CD4-positive, alpha-beta memory T cell (primary cell): ENCODE results near the gene BRF1. TPM values are rescaled to one million over a fixed set of nuclear protein-coding genes. Genes with fewer than 3 reads are reported as not detected.

Experiments used
- CTCF ChIA-PET: fragments of 350-600 bp; sonication (Branson Sonifier 250); formaldehyde crosslinking; loops from one replicate; lab custom pipeline; 2021; ENCODE audit warnings: inconsistent platforms; ENCODE audit not compliant: partially characterized antibody; lab: Charles Lee
- POLR2A ChIA-PET: fragments of 350-600 bp; sonication (Branson Sonifier 250); formaldehyde crosslinking; loops from one replicate; lab custom pipeline; 2021; ENCODE audit not compliant: partially characterized antibody; lab: Charles Lee
- DNase-seq, 5 donors: peaks; one replicate each; pipeline versions ENCODE4 v3.0.0 to v3.0.0-alpha.2; 2020 to 2022; ENCODE audit warnings: mixed read lengths in 1 of 5
- H3K27ac ChIP-seq: one replicate; pipeline ENCODE4 v1.7.0; 2013; ENCODE audit warnings: low read depth, low read length
- H3K27me3 ChIP-seq: 2 replicates; pipeline ENCODE4 v1.7.0; 2013; ENCODE audit warnings: mild to moderate bottlenecking, low read length, moderate library complexity; ENCODE audit not compliant: insufficient read depth
- H3K36me3 ChIP-seq: 2 replicates; pipeline ENCODE4 v1.7.0; 2013; ENCODE audit warnings: mild to moderate bottlenecking, low read length, moderate library complexity; ENCODE audit not compliant: insufficient read depth
- H3K4me1 ChIP-seq: 2 replicates; pipeline ENCODE4 v1.7.0; 2013; ENCODE audit warnings: mild to moderate bottlenecking, low read length, moderate library complexity; ENCODE audit not compliant: insufficient read depth
- H3K4me3 ChIP-seq, 2 donors: one replicate each; pipeline ENCODE4 v1.7.0; 2013; ENCODE audit warnings: low read length in 2 of 2, mild to moderate bottlenecking in 1 of 2
- H3K9me3 ChIP-seq, 2 donors: one replicate each; pipeline ENCODE4 v1.7.0; 2013; ENCODE audit warnings: low read length in 2 of 2, control low read depth in 1 of 2; ENCODE audit not compliant: control insufficient read depth in 1 of 2
- H3K27ac Mint-ChIP-seq, 7 donors: one replicate each; pipeline ENCODE4 v1.8.0; 2020 to 2021; ENCODE audit warnings: mixed read lengths in 7 of 7, mild to moderate bottlenecking in 6 of 7, inconsistent platforms in 3 of 7, moderate library complexity in 3 of 7
- H3K27me3 Mint-ChIP-seq, 2 donors: one replicate each; pipeline ENCODE4 v1.8.0; 2020 to 2021; ENCODE audit warnings: mixed read lengths in 2 of 2
- H3K36me3 Mint-ChIP-seq, 2 donors: one replicate each; pipeline ENCODE4 v1.8.0; 2020 to 2021; ENCODE audit warnings: mixed read lengths in 2 of 2, inconsistent platforms in 1 of 2, mild to moderate bottlenecking in 1 of 2
- H3K4me1 Mint-ChIP-seq, 4 donors: one replicate each; pipeline ENCODE4 v1.8.0; 2020 to 2021; ENCODE audit warnings: mixed read lengths in 4 of 4, mild to moderate bottlenecking in 1 of 4
- H3K4me3 Mint-ChIP-seq, 8 donors: one replicate each; pipeline ENCODE4 v1.8.0; 2020 to 2021; ENCODE audit warnings: mixed read lengths in 8 of 8, mild to moderate bottlenecking in 7 of 8, moderate library complexity in 6 of 8, inconsistent platforms in 3 of 8
- H3K9me3 Mint-ChIP-seq, 8 donors: one replicate each; pipeline ENCODE4 v1.8.0; 2020 to 2021; ENCODE audit warnings: mixed read lengths in 8 of 8, mild to moderate bottlenecking in 5 of 8, inconsistent platforms in 3 of 8, moderate library complexity in 1 of 8
- intact Hi-C: fragments of 100-400 bp; cut with micrococcal nuclease; formaldehyde crosslinking; loops from one replicate; pipeline ENCODE4 v1.15.1; 2023
- polyA plus RNA-seq, 2 donors: library from polyadenylated mRNA; unstranded; fragments of 300-500 nt; fragmentation: Illumina TruSeq; gene quantifications; one replicate each; pipeline ENCODE4 v1.2.3, GENCODE V29; 2021
- total RNA-seq, 2 experiments: library from RNA; stranded (reverse); gene quantifications; one replicate each; pipeline ENCODE4 v1.2.3, GENCODE V29; 2021

Gene BRF1
- total and polyA plus RNA-seq, 4 experiments from 2014 or later = 3.0 to 56.0 (median 30.0) TPM

DNA sequence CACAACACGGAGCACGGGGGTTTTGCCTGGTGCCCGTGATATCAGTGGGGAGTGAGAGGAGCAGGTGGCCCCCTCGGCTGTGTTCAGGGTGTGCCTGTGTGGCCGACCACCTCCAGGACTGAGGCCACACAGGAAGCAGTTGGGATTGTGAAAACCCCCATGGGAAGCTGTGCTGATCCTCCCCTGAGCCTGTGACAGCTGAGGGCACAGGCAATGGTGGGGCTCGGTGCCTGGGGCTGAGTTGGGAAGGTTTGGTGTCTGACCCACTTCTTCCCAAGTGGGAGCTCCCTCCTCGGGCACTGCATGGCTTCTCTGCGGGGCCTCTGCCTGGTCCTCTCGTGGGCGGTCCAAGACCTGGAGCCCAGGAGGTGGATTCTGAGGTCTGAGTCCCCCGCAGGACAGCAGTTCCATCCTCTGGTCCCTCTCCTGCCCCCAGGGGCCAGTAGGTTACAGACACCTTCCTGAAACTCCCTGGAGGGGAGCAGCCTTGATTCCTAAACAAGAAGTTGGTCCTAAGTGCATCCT is 31.6 kb upstream of the BRF1 start:
- Mint-ChIP-seq H3K4me1 (peaks cover 13 to 43% (median 26%) of the 10 kb centered on the region in 4 donors), H3K36me3 (peaks cover 0 to 3% of the 10 kb centered on the region in 2 donors), H3K4me3 (no peak overlapping the region), H3K27ac (no peak overlapping the region), H3K27me3 (no peaks in the 10 kb centered on the region), H3K9me3 (no peaks in the 10 kb centered on the region)
- H3K27ac ChIP-seq = no peak overlapping the region
- H3K4me3 ChIP-seq = no peak overlapping the region
- intact Hi-C loops = no loop called here
- H3K36me3 ChIP-seq = no peaks in the 10 kb centered on the region
- ChIA-PET CTCF (no interaction called here), POLR2A (no interaction called here)
- no peaks in the 10 kb centered on the region for H3K9me3 ChIP-seq
- DNase-seq = no peak
- H3K4me1 ChIP-seq = peaks cover 21% of the 10 kb centered on the region
- H3K27me3 ChIP-seq = no peaks in the 10 kb centered on the region

DNA sequence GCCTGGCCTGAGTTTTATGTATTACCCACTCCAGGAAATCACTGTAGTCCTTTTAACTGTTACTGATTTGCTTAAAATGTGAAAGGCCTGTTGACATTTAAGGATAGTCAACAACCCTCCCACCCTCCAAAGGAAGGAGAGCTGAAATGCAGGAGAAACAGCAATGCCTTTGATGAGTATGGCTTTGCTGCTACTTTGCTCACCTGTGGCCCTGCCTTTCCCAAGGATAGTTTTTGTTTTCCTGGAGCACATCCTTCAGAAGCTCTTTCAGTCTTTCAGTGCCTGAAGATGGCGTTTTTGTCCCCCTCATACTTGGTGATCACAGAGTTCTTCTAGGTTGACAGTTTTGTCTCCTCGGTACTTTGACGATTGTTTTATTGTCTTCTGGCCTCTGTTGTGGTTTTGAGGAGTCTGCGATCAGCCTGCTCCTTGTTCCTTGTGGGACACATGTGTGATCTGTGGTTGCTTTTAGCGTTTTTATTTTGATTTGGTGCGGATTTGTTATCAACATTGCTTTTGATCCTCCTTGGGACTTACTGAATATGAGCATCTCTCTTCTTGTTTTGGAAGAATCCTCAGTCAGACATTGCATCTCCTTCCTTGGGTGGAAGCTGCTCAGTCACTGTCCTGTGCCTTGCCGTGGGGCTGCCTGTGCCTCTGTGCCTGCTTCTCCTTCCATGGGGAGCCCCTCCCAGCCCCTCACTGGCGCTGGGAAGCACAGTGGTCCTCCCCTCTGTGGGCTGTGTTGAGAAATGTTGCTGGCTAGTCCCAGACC is 31.0 kb upstream of the BRF1 start:
- peaks cover 21% of the 10 kb centered on the region for H3K4me1 ChIP-seq
- Mint-ChIP-seq H3K27me3 (no peaks in the 10 kb centered on the region), H3K4me3 (peak overlapping the region in 6 of 8 donors; percentile 1 to 60 (median 18)), H3K36me3 (peaks cover 0 to 4% of the 10 kb centered on the region in 2 donors), H3K9me3 (no peaks in the 10 kb centered on the region), H3K27ac (peak overlapping the region in 5 of 7 donors; percentile 18 to 87 (median 65)), H3K4me1 (peaks cover 13 to 46% (median 26%) of the 10 kb centered on the region in 4 donors)
- ChIA-PET POLR2A (interaction anchor here (0.7 kb wide), 1 partner anchor 31 kb away, joined by 3 read pairs; the partner anchor contains the start of gene BRF1), CTCF (no interaction called here)
- no peaks in the 10 kb centered on the region for H3K36me3 ChIP-seq
- no peaks in the 10 kb centered on the region for H3K27me3 ChIP-seq
- DNase-seq = peak in 1 of 5 donors; percentile 8
- H3K27ac ChIP-seq = no peak overlapping the region
- no peaks in the 10 kb centered on the region for H3K9me3 ChIP-seq
- intact Hi-C loops = no loop called here
- no peak overlapping the region for H3K4me3 ChIP-seq

DNA sequence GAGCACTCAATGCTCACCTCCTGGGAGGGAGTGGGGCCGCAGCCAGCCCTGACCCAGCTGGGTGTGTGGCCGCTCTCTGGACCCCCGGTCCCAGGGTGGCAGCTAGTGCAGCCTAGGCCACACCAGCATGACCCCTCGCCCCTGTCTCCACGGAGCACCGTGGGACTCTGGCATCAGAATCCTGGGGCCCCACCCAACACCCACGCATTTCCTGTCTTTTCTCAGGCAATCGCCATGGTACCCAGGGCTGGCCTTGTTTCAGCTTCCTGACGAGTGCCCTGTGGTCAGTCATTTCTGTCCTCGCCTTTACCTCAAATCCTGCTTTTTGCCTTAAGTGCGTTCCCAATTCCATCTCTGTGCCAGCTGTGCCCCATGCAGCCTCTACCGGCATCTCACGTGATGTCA is 29.7 kb upstream of the BRF1 start:
- Mint-ChIP-seq H3K9me3 (no peaks in the 10 kb centered on the region), H3K27ac (peak overlapping the region in 4 of 7 donors; percentile 30 to 84 (median 68)), H3K27me3 (no peaks in the 10 kb centered on the region), H3K4me1 (peaks cover 13 to 47% (median 26%) of the 10 kb centered on the region in 4 donors), H3K36me3 (peaks cover 0 to 4% of the 10 kb centered on the region in 2 donors), H3K4me3 (peak overlapping the region in 2 of 8 donors; percentile 54 to 78)
- Histone ChIP-seq H3K9me3 (no peaks in the 10 kb centered on the region), H3K27ac (no peak overlapping the region), H3K4me3 (no peak overlapping the region), H3K4me1 (peaks cover 21% of the 10 kb centered on the region), H3K27me3 (no peaks in the 10 kb centered on the region), H3K36me3 (no peaks in the 10 kb centered on the region)
- intact Hi-C loops = no loop called here
- CTCF ChIA-PET = no interaction called here
- POLR2A ChIA-PET = interaction anchor here (0.7 kb wide), 1 partner anchor 414 kb away, joined by 3 read pairs; no protein-coding TSS in a partner anchor
- DNase-seq = no peak

DNA sequence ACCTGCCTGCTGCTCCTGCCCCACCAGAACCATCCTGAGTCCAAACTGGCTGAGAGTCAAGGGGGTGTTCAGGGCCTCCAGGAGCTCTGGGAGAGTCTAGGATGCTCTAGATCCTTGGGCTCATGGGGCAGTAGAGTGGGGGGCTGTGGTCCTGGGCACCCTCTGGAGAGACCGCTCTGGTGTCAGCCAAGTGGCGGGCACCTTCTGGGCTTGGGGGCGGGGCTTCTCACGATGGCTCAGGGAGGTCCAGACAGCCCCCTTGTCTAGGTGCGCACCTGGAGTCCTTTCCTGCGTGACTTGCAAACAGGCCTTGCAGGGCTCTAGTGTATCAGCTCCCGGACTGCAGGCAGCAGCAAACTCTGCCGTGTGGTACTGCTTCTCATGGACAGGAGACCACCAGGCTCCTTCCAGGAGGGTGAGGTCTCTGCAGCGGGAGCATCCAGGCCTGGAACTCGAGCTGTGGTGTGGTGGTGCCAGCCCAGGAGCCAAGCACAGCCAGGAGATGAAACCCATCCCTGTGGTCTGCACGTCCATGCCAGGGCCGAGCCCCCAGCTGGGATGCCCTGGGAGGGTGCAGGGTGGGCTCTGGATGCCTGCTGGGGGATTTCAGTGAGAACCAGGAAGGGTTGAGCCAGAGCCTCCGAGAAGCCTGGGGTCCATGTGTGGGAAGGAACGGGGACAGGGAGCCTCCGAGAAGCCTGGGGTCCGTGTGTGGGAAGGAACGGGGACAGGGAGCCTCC is 28.8 kb upstream of the BRF1 start:
- H3K9me3 ChIP-seq = no peaks in the 10 kb centered on the region
- DNase-seq = no peak
- Mint-ChIP-seq H3K9me3 (no peaks in the 10 kb centered on the region), H3K27ac (no peak overlapping the region), H3K36me3 (peaks cover 0 to 4% of the 10 kb centered on the region in 2 donors), H3K4me3 (no peak overlapping the region), H3K27me3 (no peaks in the 10 kb centered on the region), H3K4me1 (peaks cover 13 to 47% (median 26%) of the 10 kb centered on the region in 4 donors)
- no peaks in the 10 kb centered on the region for H3K27me3 ChIP-seq
- intact Hi-C loops = no loop called here
- H3K27ac ChIP-seq = no peak overlapping the region
- CTCF ChIA-PET = no interaction called here
- POLR2A ChIA-PET = no interaction called here
- no peak overlapping the region for H3K4me3 ChIP-seq
- H3K36me3 ChIP-seq = no peaks in the 10 kb centered on the region
- peaks cover 21% of the 10 kb centered on the region for H3K4me1 ChIP-seq

DNA sequence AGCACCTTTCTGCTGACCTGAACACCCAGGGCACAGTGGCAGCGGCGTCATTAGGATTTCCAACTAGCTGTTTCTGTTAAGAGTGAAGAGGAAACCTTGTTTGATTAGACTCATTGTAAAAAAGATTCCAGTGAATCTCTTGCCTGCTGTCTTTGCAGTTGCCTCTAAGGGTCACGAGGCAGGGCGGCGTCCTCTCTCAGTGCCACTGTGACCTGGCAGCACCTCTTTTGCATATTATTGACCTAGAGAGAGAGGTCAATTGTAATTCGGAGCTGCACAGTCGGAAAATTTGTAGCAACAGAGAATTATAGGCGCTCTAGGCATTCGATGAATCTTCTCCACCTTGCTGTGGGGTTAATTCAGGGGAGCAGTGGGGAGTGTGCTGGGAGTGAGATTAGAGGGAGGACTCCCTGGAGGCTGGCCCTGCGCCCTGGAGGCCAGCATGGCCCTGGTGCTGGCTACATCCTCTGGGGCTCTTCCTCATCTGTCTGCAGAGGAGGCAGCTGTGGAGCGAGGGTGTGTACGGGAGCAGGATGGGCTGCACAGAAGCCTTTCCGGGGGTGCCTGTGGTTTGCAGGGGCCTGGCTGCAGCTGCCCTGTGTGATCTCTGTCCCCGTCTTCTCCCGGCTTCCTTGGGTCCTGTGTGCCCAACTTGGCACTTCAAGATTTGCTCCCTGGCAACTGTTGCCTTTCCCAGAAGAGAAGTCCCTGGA is 28.0 kb upstream of the BRF1 start:
- DNase-seq = no peak
- H3K36me3 Mint-ChIP-seq = peaks cover 0 to 4% of the 10 kb centered on the region in 2 donors
- POLR2A ChIA-PET = no interaction called here

DNA sequence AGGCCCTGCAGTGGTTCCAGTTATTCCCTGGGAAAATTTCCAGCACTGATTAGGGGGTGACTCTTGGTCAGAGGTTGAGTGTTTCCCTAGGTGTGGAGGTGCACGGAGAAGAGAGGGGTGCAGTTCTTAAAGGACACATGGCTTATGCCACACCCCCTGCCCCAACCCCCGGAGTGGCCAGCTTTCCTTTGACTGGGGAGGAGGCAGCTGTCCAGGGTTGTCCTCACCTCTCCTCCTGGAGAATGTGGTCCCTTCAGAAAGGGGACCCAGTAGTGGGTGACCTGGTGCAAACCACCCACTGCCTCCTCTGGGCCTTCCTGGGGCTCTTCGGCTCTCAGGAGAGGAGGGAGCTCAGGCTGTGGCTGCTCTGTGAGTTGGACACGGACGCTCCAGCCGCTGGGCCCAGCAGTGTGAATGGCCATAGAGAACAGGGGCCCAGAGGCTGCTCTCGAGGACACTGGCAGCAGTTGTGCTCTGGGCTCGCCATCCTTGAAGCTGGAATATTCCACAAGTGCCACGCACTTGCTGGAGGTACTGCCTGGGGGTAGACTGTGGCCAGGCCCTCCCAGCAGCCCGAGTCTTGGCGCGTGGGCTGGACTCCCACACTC is 27.4 kb upstream of the BRF1 start:
- Mint-ChIP-seq H3K27me3 (no peaks in the 10 kb centered on the region), H3K36me3 (peaks cover 0 to 6% of the 10 kb centered on the region in 2 donors), H3K4me1 (peaks cover 17 to 55% (median 30%) of the 10 kb centered on the region in 4 donors), H3K9me3 (no peaks in the 10 kb centered on the region), H3K4me3 (no peak overlapping the region), H3K27ac (no peak overlapping the region)
- CTCF ChIA-PET = no interaction called here
- intact Hi-C loops = no loop called here
- Histone ChIP-seq H3K27me3 (no peaks in the 10 kb centered on the region), H3K4me3 (no peak overlapping the region), H3K36me3 (no peaks in the 10 kb centered on the region), H3K4me1 (peaks cover 21% of the 10 kb centered on the region), H3K27ac (no peak overlapping the region), H3K9me3 (no peaks in the 10 kb centered on the region)
- DNase-seq = no peak
- POLR2A ChIA-PET = no interaction called here

More for the DNA sequence above, 28.0 kb upstream of the BRF1 start:
- no peaks in the 10 kb centered on the region for H3K9me3 Mint-ChIP-seq
- peaks cover 15 to 51% (median 26%) of the 10 kb centered on the region in 4 donors for H3K4me1 Mint-ChIP-seq
- peaks cover 21% of the 10 kb centered on the region for H3K4me1 ChIP-seq
- H3K27ac ChIP-seq = no peak overlapping the region
- intact Hi-C loops = no loop called here
- no peaks in the 10 kb centered on the region for H3K36me3 ChIP-seq
- H3K9me3 ChIP-seq = no peaks in the 10 kb centered on the region
- H3K4me3 ChIP-seq = no peak overlapping the region
- CTCF ChIA-PET = no interaction called here
- H3K4me3 Mint-ChIP-seq = peak overlapping the region in 3 of 8 donors; percentile 3 to 46 (median 4)
- no peaks in the 10 kb centered on the region for H3K27me3 Mint-ChIP-seq
- no peaks in the 10 kb centered on the region for H3K27me3 ChIP-seq
- peak overlapping the region in 4 of 7 donors; percentile 11 to 59 (median 22) for H3K27ac Mint-ChIP-seq
